Effector memory CD8-positive, alpha-beta T cell (primary cell): Measurements from ENCODE around the gene CEP85L.

Experiments used
- ATAC-seq: fragments of 150-1000 bp; cut with Tn5 transposase; replicated peaks from 2 replicates; pipeline ENCODE4 v1.10.0; 2021; ENCODE audit warnings: mild to moderate bottlenecking, moderate library complexity
- DNase-seq, 3 experiments: peaks; one replicate each; pipeline ENCODE4 v3.0.0; 2021
- H3K27ac Mint-ChIP-seq, 2 donors: one replicate each; pipeline ENCODE4 v1.8.0; 2022; ENCODE audit warnings: mild to moderate bottlenecking in 2 of 2, mixed read lengths in 2 of 2, moderate library complexity in 2 of 2
- H3K27me3 Mint-ChIP-seq, 2 donors: one replicate each; pipeline ENCODE4 v1.8.0; 2022; ENCODE audit warnings: mixed read lengths in 2 of 2
- H3K36me3 Mint-ChIP-seq: one replicate; pipeline ENCODE4 v1.8.0; 2022; ENCODE audit warnings: mild to moderate bottlenecking, moderate library complexity, mixed read lengths; ENCODE audit not compliant: insufficient read depth
- H3K4me1 Mint-ChIP-seq, 2 donors: one replicate each; pipeline ENCODE4 v1.8.0; 2022; ENCODE audit warnings: low read depth in 2 of 2, mixed read lengths in 2 of 2
- H3K4me3 Mint-ChIP-seq, 2 donors: one replicate each; pipeline ENCODE4 v1.8.0; 2022; ENCODE audit warnings: mild to moderate bottlenecking in 2 of 2, mixed read lengths in 2 of 2, moderate library complexity in 2 of 2
- H3K9me3 Mint-ChIP-seq, 2 donors: one replicate each; pipeline ENCODE4 v1.8.0; 2022; ENCODE audit warnings: mixed read lengths in 2 of 2

CEP85L gene

DNA sequence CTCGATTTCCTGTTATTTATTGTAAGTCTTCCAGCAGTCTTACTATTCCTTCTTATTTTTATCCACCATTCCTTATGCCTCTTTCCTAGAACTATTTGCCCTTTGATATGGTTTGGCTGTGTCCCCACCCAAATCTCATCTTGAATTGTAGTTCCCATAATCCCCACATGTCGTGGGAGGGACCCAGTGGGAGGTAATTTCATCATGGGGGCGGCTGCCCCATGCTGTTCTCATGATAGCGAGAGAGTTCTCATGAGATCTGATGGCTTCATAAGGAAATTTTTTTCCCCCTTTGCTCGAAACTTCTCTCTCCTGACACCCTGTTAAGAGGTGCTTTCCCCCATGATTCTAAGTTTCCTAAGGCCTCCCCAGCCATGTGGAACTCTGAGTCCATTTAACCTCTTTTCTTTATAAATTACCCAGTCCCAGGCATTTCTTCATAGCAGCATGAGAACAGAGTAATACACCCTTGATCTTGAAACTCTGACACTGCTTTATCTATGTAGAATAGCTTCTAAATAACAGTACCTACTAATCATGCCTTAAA lies 54.5 kb downstream of the CEP85L start:
- ATAC-seq = no peak

GRCh38 chr6:118594877-118595276 lies 56.5 kb downstream of the CEP85L start:
- H3K27me3 Mint-ChIP-seq = no peaks in the 10 kb centered on the region
- peaks cover 25 to 42% of the 10 kb centered on the region in 2 donors for H3K4me1 Mint-ChIP-seq
- no peaks in the 10 kb centered on the region for H3K9me3 Mint-ChIP-seq
- ATAC-seq (no peak), DNase-seq (no peak)
- peaks cover 10% of the 10 kb centered on the region for H3K36me3 Mint-ChIP-seq
- H3K27ac Mint-ChIP-seq = no peak overlapping the region
- no peak overlapping the region for H3K4me3 Mint-ChIP-seq

More for the DNA sequence above, 54.5 kb downstream of the CEP85L start:
- Mint-ChIP-seq H3K4me3 (no peak overlapping the region), H3K27me3 (no peaks in the 10 kb centered on the region), H3K27ac (peak overlapping the region; percentile 6 to 77), H3K36me3 (peaks cover 8% of the 10 kb centered on the region), H3K9me3 (no peaks in the 10 kb centered on the region), H3K4me1 (peaks cover 13 to 32% of the 10 kb centered on the region in 2 donors)
- no peak for DNase-seq

DNA sequence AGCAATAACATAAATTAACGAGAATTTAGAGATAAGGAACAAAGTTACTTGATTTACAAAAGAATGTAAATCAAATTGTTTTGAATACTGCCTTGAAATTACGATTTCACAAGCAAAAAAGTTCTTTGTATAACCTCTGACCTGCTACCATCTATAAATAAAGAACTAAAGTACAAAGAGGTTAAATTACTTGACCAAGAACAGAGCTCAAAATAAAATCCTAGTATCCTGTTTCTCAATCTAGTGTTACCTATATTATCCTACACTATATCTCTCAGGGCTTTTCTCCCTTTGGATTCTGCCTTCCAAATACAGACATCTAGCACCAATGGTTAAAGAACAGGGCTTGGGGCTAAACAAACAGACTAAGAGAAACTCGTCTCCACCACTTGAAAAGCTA lies 59.5 kb downstream of the CEP85L start:
- Mint-ChIP-seq H3K36me3 (peaks cover 10% of the 10 kb centered on the region), H3K27me3 (no peaks in the 10 kb centered on the region), H3K9me3 (no peaks in the 10 kb centered on the region), H3K4me1 (peaks cover 34 to 52% of the 10 kb centered on the region in 2 donors), H3K4me3 (no peak overlapping the region), H3K27ac (peak overlapping the region in 1 of 2 donors; percentile 49)
- no peak for ATAC-seq
- DNase-seq = no peak

DNA sequence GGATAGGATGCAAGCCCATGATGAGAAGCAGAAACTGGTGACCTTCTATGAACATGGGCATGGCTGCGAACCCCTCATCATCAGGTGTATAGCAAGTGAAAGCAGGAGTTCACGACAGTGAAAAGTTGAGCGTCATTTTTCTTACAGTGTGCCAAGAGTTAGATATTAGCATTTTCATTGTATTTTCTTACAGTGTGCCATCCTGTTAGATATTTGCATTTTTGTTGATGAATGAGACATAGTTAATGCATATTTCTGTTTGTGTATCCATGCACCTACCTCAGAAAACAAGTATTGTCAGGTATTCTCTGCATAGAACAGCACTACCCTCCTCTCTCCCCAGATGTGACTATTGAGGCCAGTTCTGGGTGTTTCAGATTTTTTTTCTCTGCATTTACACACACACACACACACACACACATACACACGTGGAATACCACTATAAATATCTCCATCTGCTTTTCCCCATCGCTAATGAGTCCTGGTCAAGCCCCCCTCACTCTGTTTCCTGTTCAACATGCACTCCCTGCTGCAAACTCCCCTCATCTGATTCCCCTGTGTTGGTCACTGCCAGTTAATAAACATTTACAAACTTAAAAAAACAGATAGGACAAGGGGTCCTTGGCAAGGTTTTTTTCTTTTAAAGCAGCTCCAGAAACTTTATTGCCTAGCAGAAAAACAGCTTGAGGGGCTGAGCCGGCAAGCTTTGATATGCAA lies 61.6 kb downstream of the CEP85L start:
- no peak for ATAC-seq
- H3K36me3 Mint-ChIP-seq = peaks cover 10% of the 10 kb centered on the region
- no peaks in the 10 kb centered on the region for H3K9me3 Mint-ChIP-seq
- H3K27ac Mint-ChIP-seq = peak overlapping the region; percentile 63 to 88
- no peak overlapping the region for H3K4me3 Mint-ChIP-seq
- peaks cover 33 to 52% of the 10 kb centered on the region in 2 donors for H3K4me1 Mint-ChIP-seq
- no peaks in the 10 kb centered on the region for H3K27me3 Mint-ChIP-seq
- DNase-seq = no peak

DNA sequence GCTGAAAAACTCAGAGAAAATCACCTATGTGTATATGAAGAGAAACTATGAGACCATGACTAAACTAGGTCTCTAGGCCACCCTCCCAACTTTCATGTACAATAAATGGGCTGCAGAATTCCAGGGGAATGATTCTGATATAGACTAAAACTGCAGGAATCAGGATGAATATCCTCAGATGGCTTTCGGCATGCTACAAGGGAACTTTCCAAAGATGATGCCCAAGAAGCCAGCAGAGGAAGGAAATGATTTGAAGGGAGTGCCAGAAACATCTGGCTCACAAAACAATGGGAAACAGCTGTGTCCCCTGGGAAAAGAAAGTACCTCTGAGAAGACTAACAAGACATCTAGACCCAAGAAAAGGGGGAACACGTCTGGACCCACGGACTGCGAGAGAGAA lies 62.2 kb downstream of the CEP85L start:
- Mint-ChIP-seq H3K27me3 (no peaks in the 10 kb centered on the region), H3K4me3 (no peak overlapping the region), H3K36me3 (peaks cover 10% of the 10 kb centered on the region), H3K4me1 (peaks cover 33 to 52% of the 10 kb centered on the region in 2 donors), H3K9me3 (no peaks in the 10 kb centered on the region), H3K27ac (peak overlapping the region; percentile 13 to 59)
- ATAC-seq (no peak), DNase-seq (no peak)

GRCh38 chr6:118588626-118589025 lies 62.8 kb downstream of the CEP85L start:
- Mint-ChIP-seq H3K4me1 (peaks cover 29 to 47% of the 10 kb centered on the region in 2 donors), H3K4me3 (no peak overlapping the region), H3K9me3 (no peaks in the 10 kb centered on the region), H3K27ac (peak overlapping the region; percentile 13 to 59), H3K27me3 (no peaks in the 10 kb centered on the region), H3K36me3 (peaks cover 8% of the 10 kb centered on the region)
- DNase-seq (no peak), ATAC-seq (no peak)

- ATAC-seq (no peak), DNase-seq (no peak)
- Mint-ChIP-seq H3K27ac (peak overlapping the region in 1 of 2 donors; percentile 54), H3K36me3 (peaks cover 17% of the 10 kb centered on the region), H3K4me1 (peaks cover 35 to 38% of the 10 kb centered on the region in 2 donors), H3K27me3 (no peaks in the 10 kb centered on the region), H3K9me3 (no peaks in the 10 kb centered on the region), H3K4me3 (no peak overlapping the region)
Observed at GRCh38 chr6:118586746-118587485, 64.5 kb downstream of the CEP85L start.

DNA sequence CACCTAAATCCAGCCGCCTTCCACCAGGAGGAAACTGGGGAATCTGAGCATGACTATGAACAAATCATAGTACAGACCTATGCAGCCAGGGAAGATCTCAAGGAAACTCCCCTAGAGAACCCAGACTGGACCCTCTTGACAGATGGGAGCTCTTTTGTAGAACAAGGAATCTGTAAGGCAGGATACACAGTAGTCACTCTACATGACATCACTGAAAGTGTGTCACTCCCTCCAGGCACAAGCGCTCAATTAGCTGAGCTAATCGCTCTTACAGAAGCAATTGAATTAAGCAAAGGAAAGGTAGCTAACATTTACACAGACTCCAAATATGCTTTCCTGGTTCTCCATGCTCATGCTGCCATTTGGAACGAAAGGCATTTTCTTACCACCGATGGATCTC lies 66.5 kb downstream of the CEP85L start:
- ATAC-seq (no peak), DNase-seq (no peak)
- no peak overlapping the region for H3K4me3 Mint-ChIP-seq
- H3K9me3 Mint-ChIP-seq = peaks cover 0 to 5% of the 10 kb centered on the region in 2 donors
- peaks cover 35 to 36% of the 10 kb centered on the region in 2 donors for H3K4me1 Mint-ChIP-seq
- H3K36me3 Mint-ChIP-seq = peaks cover 19% of the 10 kb centered on the region
- H3K27me3 Mint-ChIP-seq = no peaks in the 10 kb centered on the region
- H3K27ac Mint-ChIP-seq = peak overlapping the region; percentile 17 to 54

DNA sequence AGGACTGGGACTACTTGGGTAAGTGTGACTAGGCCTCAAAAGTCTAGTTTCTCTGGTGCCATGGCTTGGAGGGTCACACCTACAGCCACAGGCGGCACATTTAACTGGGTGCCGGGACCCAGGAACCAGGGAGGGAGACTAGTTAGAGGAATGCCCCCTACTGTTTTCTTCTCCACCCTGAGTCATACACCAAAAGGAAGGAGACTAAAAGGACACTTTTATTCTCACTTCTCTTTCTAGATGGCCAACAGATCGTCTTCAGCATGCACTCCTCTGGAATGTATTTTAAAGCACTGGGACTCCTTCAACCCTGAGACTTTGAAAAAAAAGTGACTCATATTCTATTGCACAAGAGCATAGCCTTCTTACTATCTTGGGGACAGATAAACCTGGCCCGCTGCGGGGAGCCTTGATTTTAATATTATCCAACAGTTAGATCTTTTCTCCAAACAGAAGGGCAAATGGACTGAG lies 69.9 kb downstream of the CEP85L start:
- peaks cover 26% of the 10 kb centered on the region for H3K36me3 Mint-ChIP-seq
- ATAC-seq = peak; percentile 11

DNA sequence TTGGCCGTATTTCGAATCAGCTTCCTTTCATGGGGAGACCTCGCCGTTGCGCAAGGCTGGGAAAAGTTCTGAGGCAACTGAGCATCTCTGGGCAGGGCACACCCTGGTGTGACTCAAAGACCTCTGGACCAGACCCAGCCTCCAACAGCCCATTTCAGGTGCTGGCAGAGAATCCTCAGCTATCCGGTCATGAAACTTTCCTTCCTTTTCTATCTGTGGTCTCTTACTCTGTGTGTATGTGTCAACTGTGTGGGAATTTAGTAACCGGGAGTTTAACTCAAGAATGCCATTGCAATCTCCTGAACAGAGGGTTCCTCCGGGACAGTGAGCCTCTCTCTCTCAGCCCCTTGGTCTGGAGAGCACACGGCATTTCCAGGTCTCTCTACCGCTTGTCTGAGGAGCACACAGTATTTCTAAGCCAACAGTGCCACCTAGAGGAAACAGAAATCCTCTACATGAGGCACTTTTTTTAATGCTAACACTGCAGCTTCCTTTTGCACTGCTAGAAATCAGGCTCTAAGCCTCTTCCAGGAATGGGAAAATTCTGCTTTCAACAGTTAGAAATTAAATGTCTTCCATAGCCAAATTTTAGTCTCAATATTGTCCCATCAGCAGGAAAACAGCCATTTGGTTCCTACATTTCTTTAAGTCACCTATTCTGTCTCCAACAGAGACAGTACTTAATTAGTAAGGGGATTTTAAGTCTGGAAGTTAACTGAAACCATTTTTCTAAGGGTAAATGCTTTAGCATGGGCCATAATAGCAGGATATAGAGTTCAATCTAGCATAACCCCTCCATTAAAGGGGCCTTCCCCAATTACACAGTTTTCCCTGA lies 70.6 kb downstream of the CEP85L start:
- H3K27ac Mint-ChIP-seq = peak overlapping the region; percentile 76 to 94
- DNase-seq (peak; percentile 26 to 44 (median 36)), ATAC-seq (peak; percentile 86)
- H3K4me1 Mint-ChIP-seq = peaks cover 8 to 18% of the 10 kb centered on the region in 2 donors
- H3K36me3 Mint-ChIP-seq = peaks cover 30% of the 10 kb centered on the region
- peak overlapping the region; percentile 6 to 22 for H3K4me3 Mint-ChIP-seq
- no peaks in the 10 kb centered on the region for H3K27me3 Mint-ChIP-seq
- peaks cover 7 to 10% of the 10 kb centered on the region in 2 donors for H3K9me3 Mint-ChIP-seq

More for the DNA sequence above, 69.9 kb downstream of the CEP85L start:
- Mint-ChIP-seq H3K4me3 (no peak overlapping the region), H3K9me3 (peaks cover 7 to 8% of the 10 kb centered on the region in 2 donors), H3K27ac (peak overlapping the region; percentile 9 to 76), H3K27me3 (no peaks in the 10 kb centered on the region), H3K4me1 (peaks cover 12 to 22% of the 10 kb centered on the region in 2 donors)
- DNase-seq = no peak

DNA sequence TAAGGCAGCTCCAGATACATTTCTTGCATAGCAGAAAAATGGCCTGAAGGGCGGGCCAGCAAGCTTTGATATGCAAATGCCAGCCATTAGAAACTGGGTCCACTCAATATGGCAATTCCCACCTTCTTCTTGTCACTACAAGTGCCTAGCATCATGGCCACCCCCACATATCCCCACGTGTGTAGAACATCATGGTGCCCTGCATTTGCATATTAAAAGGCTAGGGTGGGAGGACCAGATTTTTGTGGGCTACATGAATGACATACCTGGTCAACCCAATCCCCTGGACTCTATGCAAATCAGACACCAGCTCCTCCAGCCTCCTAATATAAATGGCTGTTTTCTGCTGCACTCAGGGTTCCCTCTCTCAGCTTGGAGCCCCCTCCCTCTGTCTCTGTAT lies 71.6 kb downstream of the CEP85L start:
- H3K4me1 Mint-ChIP-seq = peaks cover 8 to 17% of the 10 kb centered on the region in 2 donors
- peaks cover 9 to 12% of the 10 kb centered on the region in 2 donors for H3K9me3 Mint-ChIP-seq
- H3K4me3 Mint-ChIP-seq = no peak overlapping the region
- peaks cover 35% of the 10 kb centered on the region for H3K36me3 Mint-ChIP-seq
- H3K27me3 Mint-ChIP-seq = no peaks in the 10 kb centered on the region
- no peak for ATAC-seq
- no peak overlapping the region for H3K27ac Mint-ChIP-seq
- DNase-seq = no peak

- Mint-ChIP-seq H3K9me3 (peaks cover 16 to 20% of the 10 kb centered on the region in 2 donors), H3K36me3 (peaks cover 39% of the 10 kb centered on the region), H3K27ac (peak overlapping the region in 1 of 2 donors; percentile 7)
Observed at GRCh38 chr6:118578617-118579016, 72.8 kb downstream of the CEP85L start.

DNA sequence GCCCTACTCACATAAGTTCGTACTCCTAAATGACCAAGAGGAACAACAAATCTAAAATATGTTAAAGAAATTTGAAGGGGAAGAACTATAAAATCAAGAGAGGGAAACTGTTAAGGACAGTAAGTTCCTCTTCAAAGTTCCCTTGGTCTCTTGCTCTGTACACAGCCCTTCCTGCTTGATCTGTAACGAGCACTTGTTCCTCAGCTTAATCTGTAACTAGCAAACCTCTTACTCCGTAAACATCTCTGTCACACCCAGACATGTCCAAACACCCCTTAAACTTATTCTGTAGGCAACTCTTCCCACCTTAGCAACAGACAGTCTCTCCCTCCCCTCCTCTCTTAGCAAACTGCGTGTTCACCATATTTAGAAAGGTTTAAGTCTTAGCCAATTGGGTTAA lies 73.4 kb downstream of the CEP85L start:
- DNase-seq = no peak
- no peak for ATAC-seq
- Mint-ChIP-seq H3K27ac (peak overlapping the region in 1 of 2 donors; percentile 7), H3K4me3 (no peak overlapping the region), H3K36me3 (peaks cover 36% of the 10 kb centered on the region), H3K4me1 (peaks cover 8 to 14% of the 10 kb centered on the region in 2 donors), H3K27me3 (no peaks in the 10 kb centered on the region), H3K9me3 (peaks cover 16 to 20% of the 10 kb centered on the region in 2 donors)

More at GRCh38 chr6:118578617-118579016, 72.8 kb downstream of the CEP85L start:
- H3K27me3 Mint-ChIP-seq = no peaks in the 10 kb centered on the region
- H3K4me3 Mint-ChIP-seq = no peak overlapping the region
- DNase-seq = no peak
- ATAC-seq = no peak
- H3K4me1 Mint-ChIP-seq = peaks cover 8 to 17% of the 10 kb centered on the region in 2 donors
